RPMI7951 (cell line): Measurements from ENCODE around the gene PI3. TPM values are rescaled to one million over a fixed set of nuclear protein-coding genes. Genes with fewer than 3 reads are reported as not detected.
"Not testable (repeated sequence)": the region's sequence is repeated elsewhere in the genome, so short reads cannot be mapped to it uniquely, and the experiment has no call there.

ENCODE experiments used
- DNase-seq: peaks from one replicate; pipeline ENCODE4 v3.0.0-alpha.2; 2012; ENCODE audit warnings: low read depth
- total RNA-seq: library from RNA; depleted of rRNA; stranded (reverse); fragments of >200 nt; shearing (Covaris generic); gene quantifications from 2 replicates; pipeline ENCODE4 v1.2.3, GENCODE V29; 2014; rRNA removed

The PI3 gene
- not detected in 2 replicates for total RNA-seq

GRCh38 chr20:45174434-45175364 lies at the start of gene PI3:
Gene PI3, plus strand, starts transcription at chr20:45174902. Its CDS starts 21 bp downstream, at chr20:45174923.
- DNase-seq, result peak; percentile 46

- DNase-seq, result no peak
Measured at GRCh38 chr20:45128099-45128498, 46.6 kb upstream of the PI3 start.

GRCh38 chr20:45136911-45137310 lies 37.8 kb upstream of the PI3 start:
- no peak for DNase-seq

- DNase-seq, result peak; percentile 36
Measured at GRCh38 chr20:45138561-45139300, 36.0 kb upstream of the PI3 start.

- not testable (repeated sequence) for DNase-seq
Measured at GRCh38 chr20:45139733-45140375, 34.8 kb upstream of the PI3 start.

- DNase-seq, result no peak
Measured at GRCh38 chr20:45140836-45141235, 33.9 kb upstream of the PI3 start.

GRCh38 chr20:45149062-45149461 lies 25.6 kb upstream of the PI3 start:
- DNase-seq, result no peak

GRCh38 chr20:45152405-45152804 lies 22.3 kb upstream of the PI3 start:
- no peak for DNase-seq

GRCh38 chr20:45153147-45153546 lies 21.6 kb upstream of the PI3 start:
- DNase-seq, result no peak

- no peak for DNase-seq
Measured at GRCh38 chr20:45153752-45154151, 20.9 kb upstream of the PI3 start.

GRCh38 chr20:45154183-45154582 lies 20.5 kb upstream of the PI3 start:
- DNase-seq, result peak; percentile 24

GRCh38 chr20:45154794-45155193 lies 19.9 kb upstream of the PI3 start:
- DNase-seq, result not testable (repeated sequence)

GRCh38 chr20:45156713-45157112 lies 18.0 kb upstream of the PI3 start:
- DNase-seq, result no peak

GRCh38 chr20:45157962-45158361 lies 16.7 kb upstream of the PI3 start:
- DNase-seq, result peak; percentile 80

- DNase-seq, result no peak
Measured at GRCh38 chr20:45163083-45163803, 11.5 kb upstream of the PI3 start.

GRCh38 chr20:45164906-45165305 lies 9.8 kb upstream of the PI3 start:
- no peak for DNase-seq

- DNase-seq, result no peak
Measured at GRCh38 chr20:45173522-45173921, 1.2 kb upstream of the PI3 start.

- DNase-seq, result no peak
Measured at GRCh38 chr20:45176526-45177267, 2.0 kb downstream of the PI3 start.

- peak; percentile 26 for DNase-seq
Measured at GRCh38 chr20:45179166-45179565, 4.5 kb downstream of the PI3 start.

GRCh38 chr20:45181639-45182038 lies 6.9 kb downstream of the PI3 start:
- peak; percentile 88 for DNase-seq

GRCh38 chr20:45183084-45183483 lies 8.4 kb downstream of the PI3 start:
- no peak for DNase-seq
